HT1080 (cell line): Measurements from ENCODE around the gene CDC14A. TPM values are rescaled to one million over a fixed set of nuclear protein-coding genes. Genes with fewer than 3 reads are reported as not detected.
"Not testable (repeated sequence)": the region's sequence is repeated elsewhere in the genome, so short reads cannot be mapped to it uniquely, and the experiment has no call there.

ENCODE experiments used
- DNase-seq: peaks from one replicate; pipeline ENCODE4 v3.0.0-alpha.2; 2015; ENCODE audit warnings: low read depth
- total RNA-seq: library from RNA; depleted of rRNA; stranded (reverse); fragments of >200 nt; shearing (Covaris generic); gene quantifications from 2 replicates; pipeline ENCODE4 v1.2.3, GENCODE V29; 2014

Gene CDC14A
- total RNA-seq, 1 experiment from 2014 or later: 1.8 TPM

GRCh38 chr1:100361511-100362089 is 9.3 kb downstream of the CDC14A start:
- no peak for DNase-seq

GRCh38 chr1:100362821-100363466 is 10.6 kb downstream of the CDC14A start:
- DNase-seq: no peak

- DNase-seq: no peak
These were observed 11.5 kb downstream of the CDC14A start for GRCh38 chr1:100363831-100364230.

GRCh38 chr1:100364697-100365096 is 12.4 kb downstream of the CDC14A start:
- DNase-seq: no peak

- DNase-seq: no peak
These were observed 13.9 kb downstream of the CDC14A start for GRCh38 chr1:100366209-100366525.

- DNase-seq: not testable (repeated sequence)
These were observed 17.0 kb downstream of the CDC14A start for GRCh38 chr1:100369339-100369738.

GRCh38 chr1:100373953-100374352 is 21.6 kb downstream of the CDC14A start:
- DNase-seq: not testable (repeated sequence)

GRCh38 chr1:100376890-100377289 is 24.6 kb downstream of the CDC14A start:
- not testable (repeated sequence) for DNase-seq

GRCh38 chr1:100377590-100378361 is 25.5 kb downstream of the CDC14A start:
- no peak for DNase-seq

- DNase-seq: no peak
These were observed 26.6 kb downstream of the CDC14A start for GRCh38 chr1:100378956-100379355.

- DNase-seq: no peak
These were observed 28.3 kb downstream of the CDC14A start for GRCh38 chr1:100380635-100381034.

GRCh38 chr1:100382657-100383056 is 30.4 kb downstream of the CDC14A start:
- DNase-seq: no peak

GRCh38 chr1:100383743-100384405 is 31.6 kb downstream of the CDC14A start:
- DNase-seq: no peak

GRCh38 chr1:100387209-100387608 is 34.9 kb downstream of the CDC14A start:
- no peak for DNase-seq

GRCh38 chr1:100387657-100388350 is 35.5 kb downstream of the CDC14A start:
- no peak for DNase-seq

- DNase-seq: no peak
These were observed 38.2 kb downstream of the CDC14A start for GRCh38 chr1:100390531-100390930.

- DNase-seq: no peak
These were observed 39.4 kb downstream of the CDC14A start for GRCh38 chr1:100391675-100392074.

- no peak for DNase-seq
These were observed 40.5 kb downstream of the CDC14A start for GRCh38 chr1:100392756-100393155.

GRCh38 chr1:100394285-100394684 is 42.0 kb downstream of the CDC14A start:
- DNase-seq: no peak

GRCh38 chr1:100395913-100396312 is 43.6 kb downstream of the CDC14A start:
- DNase-seq: no peak

- DNase-seq: no peak
These were observed 44.3 kb downstream of the CDC14A start for GRCh38 chr1:100396651-100397050.

GRCh38 chr1:100397681-100398080 is 45.4 kb downstream of the CDC14A start:
- DNase-seq: no peak
